ENCODE measurements around the gene BAZ1B. TPM values are rescaled to one million over a fixed set of nuclear protein-coding genes. Genes with fewer than 3 reads are reported as not detected.
"Not testable (repeated sequence)": the region's sequence is repeated elsewhere in the genome, so short reads cannot be mapped to it uniquely, and the experiment has no call there.

Gene BAZ1B
- total RNA-seq, 2 experiments from 2014 or later: 84.5 to 86.2 TPM

GRCh38 chr7:73487486-73487885 lies 34.6 kb downstream of the BAZ1B start:
- Mint-ChIP-seq H3K9me3 (no peaks in the 10 kb centered on the region), H3K27ac (no peak overlapping the region), H3K4me3 (no peak overlapping the region), H3K4me1 (peaks cover 3% of the 10 kb centered on the region), H3K27me3 (no peaks in the 10 kb centered on the region), H3K36me3 (ENCODE audit: low read depth) (peaks cover 58% of the 10 kb centered on the region)
- ChIA-PET POLR2A (interaction anchor here (1.6 kb wide), 1 partner anchor 35 kb away, joined by 4 read pairs; the partner anchor contains the start of gene BAZ1B), CTCF (interaction anchor here (0.6 to 0.9 kb wide), 2 partner anchors 36 to 241 kb away, joined by 3 to 4 read pairs; no protein-coding TSS in a partner anchor)
- no peak for DNase-seq

- H3K4me3 Mint-ChIP-seq: no peak overlapping the region
- peaks cover 71% of the 10 kb centered on the region for H3K36me3 Mint-ChIP-seq (ENCODE audit: low read depth)
- H3K27me3 Mint-ChIP-seq: no peaks in the 10 kb centered on the region
- DNase-seq: no peak
- H3K4me1 Mint-ChIP-seq: peaks cover 12% of the 10 kb centered on the region
- CTCF ChIA-PET: no interaction called here
- H3K9me3 Mint-ChIP-seq: no peaks in the 10 kb centered on the region
- H3K27ac Mint-ChIP-seq: no peak overlapping the region
- POLR2A ChIA-PET: no interaction called here
Measured at GRCh38 chr7:73483171-73483570, 38.9 kb downstream of the BAZ1B start.

GRCh38 chr7:73482746-73483145 lies 39.3 kb downstream of the BAZ1B start:
- no peak for DNase-seq
- Mint-ChIP-seq H3K4me1 (peaks cover 12% of the 10 kb centered on the region), H3K4me3 (no peak overlapping the region), H3K9me3 (no peaks in the 10 kb centered on the region), H3K36me3 (ENCODE audit: low read depth) (peaks cover 72% of the 10 kb centered on the region), H3K27me3 (no peaks in the 10 kb centered on the region), H3K27ac (no peak overlapping the region)
- POLR2A ChIA-PET: no interaction called here
- CTCF ChIA-PET: no interaction called here

GRCh38 chr7:73481521-73481920 lies 40.6 kb downstream of the BAZ1B start:
- Mint-ChIP-seq H3K36me3 (ENCODE audit: low read depth) (peaks cover 75% of the 10 kb centered on the region), H3K4me1 (peaks cover 14% of the 10 kb centered on the region)
- CTCF ChIA-PET, H3K27ac Mint-ChIP-seq, DNase-seq, H3K9me3 Mint-ChIP-seq, H3K4me3 Mint-ChIP-seq, H3K27me3 Mint-ChIP-seq: not testable (repeated sequence)
- POLR2A ChIA-PET: interaction anchor here (0.6 to 1.3 kb wide), 2 partner anchors 23 to 31 kb away, joined by 3 read pairs; no protein-coding TSS in a partner anchor

- Mint-ChIP-seq H3K27ac (peak overlapping the region; percentile 35), H3K4me1 (peaks cover 18% of the 10 kb centered on the region), H3K27me3 (no peaks in the 10 kb centered on the region), H3K4me3 (no peak overlapping the region), H3K9me3 (no peaks in the 10 kb centered on the region), H3K36me3 (ENCODE audit: low read depth) (peaks cover 78% of the 10 kb centered on the region)
- POLR2A ChIA-PET: no interaction called here
- DNase-seq: no peak
- CTCF ChIA-PET: no interaction called here
Measured at GRCh38 chr7:73478549-73478948, 43.5 kb downstream of the BAZ1B start.

- POLR2A ChIA-PET: interaction anchor here (1.3 to 1.5 kb wide), 2 partner anchors 79 to 89 kb away, joined by 3 read pairs; no protein-coding TSS in a partner anchor
- H3K27ac Mint-ChIP-seq: no peak overlapping the region
- no peaks in the 10 kb centered on the region for H3K27me3 Mint-ChIP-seq
- no peaks in the 10 kb centered on the region for H3K9me3 Mint-ChIP-seq
- no peak overlapping the region for H3K4me3 Mint-ChIP-seq
- CTCF ChIA-PET: interaction anchor here (1.5 to 1.9 kb wide), 2 partner anchors 26 to 44 kb away, joined by 5 to 6 read pairs; no protein-coding TSS in a partner anchor
- H3K4me1 Mint-ChIP-seq: peaks cover 18% of the 10 kb centered on the region
- peaks cover 70% of the 10 kb centered on the region for H3K36me3 Mint-ChIP-seq (ENCODE audit: low read depth)
- DNase-seq: no peak
Measured at GRCh38 chr7:73477376-73477775, 44.7 kb downstream of the BAZ1B start.

GRCh38 chr7:73470208-73470607 lies 51.9 kb downstream of the BAZ1B start:
- DNase-seq: no peak
- H3K9me3 Mint-ChIP-seq: no peaks in the 10 kb centered on the region
- no peak overlapping the region for H3K27ac Mint-ChIP-seq
- ChIA-PET CTCF (interaction anchor here (0.9 kb wide), 1 partner anchor 264 kb away, joined by 3 read pairs; no protein-coding TSS in a partner anchor), POLR2A (no interaction called here)
- peaks cover 2% of the 10 kb centered on the region for H3K4me1 Mint-ChIP-seq
- H3K4me3 Mint-ChIP-seq: no peak overlapping the region
- H3K27me3 Mint-ChIP-seq: no peaks in the 10 kb centered on the region
- peaks cover 64% of the 10 kb centered on the region for H3K36me3 Mint-ChIP-seq (ENCODE audit: low read depth)

- DNase-seq, CTCF ChIA-PET, H3K27ac Mint-ChIP-seq, POLR2A ChIA-PET, H3K27me3 Mint-ChIP-seq, H3K4me3 Mint-ChIP-seq, H3K4me1 Mint-ChIP-seq, H3K9me3 Mint-ChIP-seq: not testable (repeated sequence)
- peaks cover 79% of the 10 kb centered on the region for H3K36me3 Mint-ChIP-seq (ENCODE audit: low read depth)
Measured at GRCh38 chr7:73467046-73467445, 55.0 kb downstream of the BAZ1B start.

- no peaks in the 10 kb centered on the region for H3K27me3 Mint-ChIP-seq
- H3K27ac Mint-ChIP-seq: no peak overlapping the region
- no peaks in the 10 kb centered on the region for H3K4me1 Mint-ChIP-seq
- DNase-seq: no peak
- H3K36me3 Mint-ChIP-seq (ENCODE audit: low read depth): peaks cover 78% of the 10 kb centered on the region
- H3K9me3 Mint-ChIP-seq: no peaks in the 10 kb centered on the region
- POLR2A ChIA-PET: no interaction called here
- CTCF ChIA-PET: interaction anchor here (1.1 kb wide), 1 partner anchor 14 kb away, joined by 6 read pairs; no protein-coding TSS in a partner anchor
- no peak overlapping the region for H3K4me3 Mint-ChIP-seq
Measured at GRCh38 chr7:73466112-73466511, 56.0 kb downstream of the BAZ1B start.

- ChIA-PET POLR2A (no interaction called here), CTCF (interaction anchor here (1.3 to 2.4 kb wide), 2 partner anchors 12 to 13 kb away, joined by 4 to 13 read pairs; no protein-coding TSS in a partner anchor)
- Mint-ChIP-seq H3K9me3 (no peaks in the 10 kb centered on the region), H3K4me1 (peaks cover 4% of the 10 kb centered on the region), H3K27me3 (no peaks in the 10 kb centered on the region), H3K4me3 (no peak overlapping the region), H3K27ac (no peak overlapping the region), H3K36me3 (ENCODE audit: low read depth) (peaks cover 75% of the 10 kb centered on the region)
- DNase-seq: no peak
Measured at GRCh38 chr7:73463966-73464365, 58.1 kb downstream of the BAZ1B start.

- POLR2A ChIA-PET: interaction anchor here (1.0 kb wide), 1 partner anchor 9 kb away, joined by 3 read pairs; no protein-coding TSS in a partner anchor
- peaks cover 4% of the 10 kb centered on the region for H3K4me1 Mint-ChIP-seq
- H3K36me3 Mint-ChIP-seq (ENCODE audit: low read depth): peaks cover 73% of the 10 kb centered on the region
- no peaks in the 10 kb centered on the region for H3K9me3 Mint-ChIP-seq
- H3K27ac Mint-ChIP-seq: no peak overlapping the region
- no peaks in the 10 kb centered on the region for H3K27me3 Mint-ChIP-seq
- no peak for DNase-seq
- H3K4me3 Mint-ChIP-seq: no peak overlapping the region
- CTCF ChIA-PET: interaction anchor here (1.5 to 2.4 kb wide), 2 partner anchors 9 to 11 kb away, joined by 3 to 13 read pairs; no protein-coding TSS in a partner anchor
Measured at GRCh38 chr7:73463260-73463659, 58.8 kb downstream of the BAZ1B start.

- Mint-ChIP-seq H3K27me3 (no peaks in the 10 kb centered on the region), H3K4me1 (peaks cover 4% of the 10 kb centered on the region), H3K36me3 (ENCODE audit: low read depth) (peaks cover 74% of the 10 kb centered on the region), H3K9me3 (no peaks in the 10 kb centered on the region), H3K4me3 (no peak overlapping the region), H3K27ac (no peak overlapping the region)
- no peak for DNase-seq
- CTCF ChIA-PET: interaction anchor here (0.5 to 2.4 kb wide), 3 partner anchors 10 to 175 kb away, joined by 3 to 13 read pairs (median 3); no protein-coding TSS in a partner anchor
- POLR2A ChIA-PET: no interaction called here
Measured at GRCh38 chr7:73461782-73462285, 60.3 kb downstream of the BAZ1B start.

GRCh38 chr7:73454424-73454823 lies 67.7 kb downstream of the BAZ1B start:
- Mint-ChIP-seq H3K4me1 (peaks cover 10% of the 10 kb centered on the region), H3K9me3 (no peaks in the 10 kb centered on the region), H3K4me3 (no peak overlapping the region), H3K36me3 (ENCODE audit: low read depth) (peaks cover 68% of the 10 kb centered on the region), H3K27ac (no peak overlapping the region), H3K27me3 (no peaks in the 10 kb centered on the region)
- POLR2A ChIA-PET: interaction anchor here (1.4 kb wide), 1 partner anchor 9 kb away, joined by 3 read pairs; no protein-coding TSS in a partner anchor
- CTCF ChIA-PET: no interaction called here
- DNase-seq: no peak
